CD14-positive monocyte (primary cell): ENCODE results near the gene TBX15. TPM values are rescaled to one million over a fixed set of nuclear protein-coding genes. Genes with fewer than 3 reads are reported as not detected.

Experiments
- DNase-seq, 3 donors: peaks; one replicate each; pipeline ENCODE4 v3.0.0-alpha.2; 2011 to 2022
- H2AFZ ChIP-seq: 2 replicates; pipeline ENCODE4 v1.6.0; 2012; ENCODE audit warnings: mild to moderate bottlenecking, low read depth, low read length, inconsistent platforms; ENCODE audit not compliant: insufficient read depth, poor library complexity, severe bottlenecking
- H3K27ac ChIP-seq, 2 donors: 1 replicate in 1 of 2; 2 replicates in 1 of 2; pipeline ENCODE4 v1.5.1; 2012 to 2013; ENCODE audit warnings: low read length in 2 of 2, control low read depth in 1 of 2, inconsistent platforms in 1 of 2, low read depth in 1 of 2, mild to moderate bottlenecking in 1 of 2
- H3K27me3 ChIP-seq, 2 donors: one replicate each; pipeline versions ENCODE4 v1.6.0 to v1.6.1; 2011 to 2013; ENCODE audit warnings: low read length in 2 of 2; ENCODE audit not compliant: control insufficient read depth in 2 of 2, insufficient read depth in 2 of 2
- H3K36me3 ChIP-seq, 2 donors: replicated peaks in 1 of 2; 1 replicate in 1 of 2; 2 replicates in 1 of 2; pipeline versions ENCODE4 v1.5.1 to v1.6.1; 2012 to 2013; ENCODE audit warnings: low read length in 2 of 2, control low read depth in 1 of 2, inconsistent platforms in 1 of 2, mild to moderate bottlenecking in 1 of 2; ENCODE audit not compliant: insufficient read depth in 2 of 2, control insufficient read depth in 1 of 2
- H3K4me1 ChIP-seq, 2 donors: 1 replicate in 1 of 2; 2 replicates in 1 of 2; pipeline versions ENCODE4 v1.5.1 to v1.6.1; 2012 to 2013; ENCODE audit warnings: low read length in 2 of 2, control low read depth in 1 of 2, inconsistent platforms in 1 of 2, mild to moderate bottlenecking in 1 of 2, moderate library complexity in 1 of 2; ENCODE audit not compliant: insufficient read depth in 2 of 2, control insufficient read depth in 1 of 2
- H3K4me2 ChIP-seq: replicated peaks from 2 replicates; pipeline ENCODE3; 2012; ENCODE audit warnings: low read length, moderate library complexity, mild to moderate bottlenecking; ENCODE audit not compliant: poor library complexity, severe bottlenecking; ENCODE audit errors: extremely low read depth
- H3K4me3 ChIP-seq, 3 experiments: fragments of 200-600 bp in 1 of 3; sonication (generic) in 1 of 3; replicated peaks in 1 of 3; 1 replicate in 2 of 3; 2 replicates in 1 of 3; pipeline ENCODE4 v1.5.1; 2011 to 2013; ENCODE audit warnings: low read length in 3 of 3, mild to moderate bottlenecking in 3 of 3, control low read depth in 2 of 3, low read depth in 2 of 3, inconsistent platforms in 1 of 3, moderate library complexity in 1 of 3
- H3K79me2 ChIP-seq: 2 replicates; pipeline ENCODE4 v1.6.0; 2012; ENCODE audit warnings: mild to moderate bottlenecking, control low read depth, inconsistent platforms, low read length, moderate library complexity; ENCODE audit not compliant: insufficient read depth
- H3K9ac ChIP-seq: 2 replicates; pipeline ENCODE4 v1.6.0; 2017; ENCODE audit warnings: low read length, mild to moderate bottlenecking; ENCODE audit not compliant: insufficient read depth, poor library complexity, severe bottlenecking
- H3K9me3 ChIP-seq, 2 donors: replicated peaks in 1 of 2; 1 replicate in 1 of 2; 2 replicates in 1 of 2; pipeline versions ENCODE4 v1.5.1 to v1.6.1; 2012 to 2013; ENCODE audit warnings: low read length in 2 of 2, control low read depth in 1 of 2; ENCODE audit not compliant: control insufficient read depth in 1 of 2, insufficient read depth in 1 of 2
- H4K20me1 ChIP-seq: 2 replicates; pipeline ENCODE4 v1.6.0; 2012; ENCODE audit warnings: mild to moderate bottlenecking, low read length, control low read depth, moderate library complexity; ENCODE audit not compliant: insufficient read depth
- H3K27ac Mint-ChIP-seq, 7 donors: one replicate each; pipeline ENCODE4 v1.8.0; 2020; ENCODE audit warnings: mild to moderate bottlenecking in 7 of 7, mixed read lengths in 7 of 7, moderate library complexity in 6 of 7, inconsistent platforms in 2 of 7
- H3K27me3 Mint-ChIP-seq, 3 donors: one replicate each; pipeline ENCODE4 v1.8.0; 2021 to 2022; ENCODE audit warnings: low read depth in 3 of 3, mild to moderate bottlenecking in 3 of 3, mixed read lengths in 3 of 3, moderate library complexity in 3 of 3, inconsistent platforms in 1 of 3
- H3K36me3 Mint-ChIP-seq, 2 donors: one replicate each; pipeline ENCODE4 v1.8.0; 2020; ENCODE audit warnings: mixed read lengths in 2 of 2, inconsistent platforms in 1 of 2, mild to moderate bottlenecking in 1 of 2
- H3K4me1 Mint-ChIP-seq: one replicate; pipeline ENCODE4 v1.8.0; 2020; ENCODE audit warnings: mild to moderate bottlenecking, mixed read lengths
- H3K4me3 Mint-ChIP-seq, 2 donors: one replicate each; pipeline ENCODE4 v1.8.0; 2020; ENCODE audit warnings: mild to moderate bottlenecking in 2 of 2, mixed read lengths in 2 of 2, moderate library complexity in 1 of 2
- H3K9me3 Mint-ChIP-seq, 7 donors: one replicate each; pipeline ENCODE4 v1.8.0; 2020 to 2022; ENCODE audit warnings: mixed read lengths in 7 of 7, mild to moderate bottlenecking in 6 of 7, moderate library complexity in 6 of 7, inconsistent platforms in 2 of 7
- CTCF ChIP-seq: fragments of 200-600 bp; IDR thresholded peaks from one replicate; pipeline ENCODE4 v1.8.0; 2022; ENCODE audit warnings: antibody characterized with exemption, mild to moderate bottlenecking
- WGBS: methylation state at CpG from one replicate; pipeline ENCODE4 v1.1.5; 2013; ENCODE audit warnings: missing lambda C conversion rate; ENCODE audit not compliant: insufficient coverage; 5-methylcytosine and 5-hydroxymethylcytosine counted together
- intact Hi-C, 2 donors: fragments of 100-400 bp; cut with micrococcal nuclease; formaldehyde crosslinking; loops; one replicate each; pipeline versions ENCODE4 v1.15.0 to v1.15.1; 2023
- polyA plus RNA-seq, 3 donors: library from polyadenylated mRNA; depleted of rRNA in 1 of 3; unstranded in 2 of 3; stranded (reverse) in 1 of 3; fragments of 300-500 nt in 2 of 3; fragments of >200 nt in 1 of 3; fragmentation: Illumina TruSeq in 2 of 3; gene quantifications; 1 replicate in 2 of 3; 2 replicates in 1 of 3; pipeline ENCODE4 v1.2.3, GENCODE V29; 2012 to 2021

Gene TBX15
- polyA plus RNA-seq, 3 donors = not detected

- Mint-ChIP-seq H3K27ac (no peak overlapping the region), H3K4me3 (no peak overlapping the region), H3K4me1 (peaks cover 14% of the 10 kb centered on the region), H3K27me3 (peaks cover 45 to 62% (median 54%) of the 10 kb centered on the region in 3 donors), H3K9me3 (peaks cover 2 to 16% (median 9%) of the 10 kb centered on the region in 7 donors), H3K36me3 (peaks cover 0 to 5% of the 10 kb centered on the region in 2 donors)
- intact Hi-C loops = no loop called here
- Histone ChIP-seq H3K4me1 (peaks cover 11 to 14% of the 10 kb centered on the region in 2 donors), H3K79me2 (no peaks in the 10 kb centered on the region), H3K27ac (no peak overlapping the region), H3K9ac (no peak overlapping the region), H3K4me2 (no peak overlapping the region), H3K27me3 (peaks cover 59 to 63% of the 10 kb centered on the region in 2 donors), H2AFZ (no peak overlapping the region), H3K36me3 (no peaks in the 10 kb centered on the region), H3K9me3 (peaks cover 3 to 4% of the 10 kb centered on the region in 2 donors), H4K20me1 (no peaks in the 10 kb centered on the region), H3K4me3 (no peak overlapping the region)
- TF ChIP-seq CTCF = no peak
- no CpG with 5 or more reads among the region's 2 CpGs for WGBS
- DNase-seq = no peak
Observed at GRCh38 chr1:119011116-119011515, 23.0 kb upstream of the TBX15 start.

- no peak overlapping the region for H3K27ac ChIP-seq
- peaks cover 11 to 14% of the 10 kb centered on the region in 2 donors for H3K4me1 ChIP-seq
- Mint-ChIP-seq H3K27ac (no peak overlapping the region), H3K9me3 (peaks cover 2 to 22% (median 12%) of the 10 kb centered on the region in 7 donors), H3K36me3 (peaks cover 5% of the 10 kb centered on the region in 2 donors), H3K27me3 (peaks cover 53 to 69% (median 61%) of the 10 kb centered on the region in 3 donors), H3K4me1 (peaks cover 14% of the 10 kb centered on the region), H3K4me3 (peak overlapping the region in 1 of 2 donors; percentile 32)
- intact Hi-C loops = no loop called here
- WGBS = no CpG with 5 or more reads among the region's 1 CpG
- H3K27me3 ChIP-seq = peaks cover 68 to 73% of the 10 kb centered on the region in 2 donors
- no peak overlapping the region for H3K4me3 ChIP-seq
- no peak for DNase-seq
- no peaks in the 10 kb centered on the region for H3K79me2 ChIP-seq
- TF ChIP-seq CTCF = no peak
- no peak overlapping the region for H3K4me2 ChIP-seq
- H3K36me3 ChIP-seq = no peaks in the 10 kb centered on the region
- H3K9me3 ChIP-seq = peaks cover 3 to 11% of the 10 kb centered on the region in 2 donors
- no peaks in the 10 kb centered on the region for H4K20me1 ChIP-seq
- H2AFZ ChIP-seq = no peak overlapping the region
- no peak overlapping the region for H3K9ac ChIP-seq
Observed at GRCh38 chr1:119010201-119010600, 22.1 kb upstream of the TBX15 start.
